SU-DHL-6 (cell line): Measurements from ENCODE around the gene MCF2L2.

Source experiments
- H2AFZ ChIP-seq: fragments of 200-600 bp; sonication (generic); 2 replicates; pipeline ENCODE4 v1.6.1; 2014; ENCODE audit warnings: low read depth, mild to moderate bottlenecking, moderate library complexity, mixed read lengths, antibody characterized with exemption, low read length; ENCODE audit not compliant: severe bottlenecking
- H3F3A ChIP-seq: fragments of 200-600 bp; shearing (Covaris generic); 2 replicates; pipeline ENCODE4 v1.6.0; 2016; ENCODE audit warnings: antibody characterized with exemption, mild to moderate bottlenecking; ENCODE audit not compliant: insufficient read depth
- H3K27ac ChIP-seq: fragments of 200-600 bp; sonication (generic); 2 replicates; pipeline ENCODE4 v1.5.1; 2016; ENCODE audit warnings: low read depth, mild to moderate bottlenecking, low read length, moderate library complexity, mixed read lengths
- H3K27me3 ChIP-seq: fragments of 200-600 bp; sonication (generic), shearing (Covaris generic); 2 replicates; pipeline ENCODE4 v1.6.0; 2014; ENCODE audit warnings: mild to moderate bottlenecking, low read length
- H3K36me3 ChIP-seq: fragments of 200-600 bp; sonication (generic); 2 replicates; pipeline ENCODE4 v1.6.1; 2014; ENCODE audit warnings: mild to moderate bottlenecking, low read length, mixed read lengths
- H3K4me2 ChIP-seq: fragments of 300-600, 200-600 bp; shearing (Covaris generic), sonication (generic); 2 replicates; pipeline ENCODE4 v1.6.0; 2014; ENCODE audit warnings: low read length, low read depth, mild to moderate bottlenecking; ENCODE audit not compliant: poor library complexity, severe bottlenecking
- H3K4me3 ChIP-seq: fragments of 200-600 bp; sonication (generic); 2 replicates; pipeline ENCODE4 v1.5.1; 2014; ENCODE audit warnings: antibody characterized with exemption, low read length, mild to moderate bottlenecking, mixed read lengths; ENCODE audit not compliant: insufficient read depth, poor library complexity, severe bottlenecking
- H3K79me2 ChIP-seq: fragments of 200-600 bp; sonication (generic); 2 replicates; pipeline ENCODE4 v1.6.1; 2014; ENCODE audit warnings: mild to moderate bottlenecking, low read length, moderate library complexity; ENCODE audit not compliant: insufficient read depth
- H3K9ac ChIP-seq: fragments of 200-600 bp; sonication (generic); 2 replicates; pipeline ENCODE4 v1.7.0; 2014; ENCODE audit warnings: mild to moderate bottlenecking, low read length
- H3K9me2 ChIP-seq: fragments of 200-600 bp; sonication (generic); replicated peaks from 2 replicates; pipeline ENCODE4 v1.6.1; 2014; ENCODE audit warnings: low read length; ENCODE audit not compliant: insufficient read depth
- H3K9me3 ChIP-seq: fragments of 200-600 bp; sonication (generic); 2 replicates; pipeline ENCODE4 v1.6.1; 2014; ENCODE audit warnings: low read length, mixed read lengths; ENCODE audit not compliant: insufficient read depth
- H4K20me1 ChIP-seq: fragments of 200-600 bp; sonication (generic); 2 replicates; pipeline ENCODE4 v1.6.1; 2014; ENCODE audit warnings: low read depth, mild to moderate bottlenecking, antibody characterized with exemption, low read length, moderate library complexity, mixed read lengths
- CTCF ChIP-seq: fragments of 200-600 bp; sonication (generic); IDR thresholded peaks from one replicate; pipeline ENCODE4 v1.5.1; 2017; ENCODE audit warnings: antibody characterized with exemption, mild to moderate bottlenecking, low read length, moderate library complexity; ENCODE audit not compliant: insufficient read depth, poor library complexity, severe bottlenecking
- EZH2phosphoT487 ChIP-seq: fragments of 200-600 bp; sonication (generic), shearing (Covaris generic); conservative IDR thresholded peaks from 2 replicates; pipeline ENCODE4 v1.6.1; 2018; ENCODE audit warnings: mild to moderate bottlenecking, antibody characterized with exemption, low read length, moderate library complexity, mixed read lengths

The MCF2L2 gene

DNA sequence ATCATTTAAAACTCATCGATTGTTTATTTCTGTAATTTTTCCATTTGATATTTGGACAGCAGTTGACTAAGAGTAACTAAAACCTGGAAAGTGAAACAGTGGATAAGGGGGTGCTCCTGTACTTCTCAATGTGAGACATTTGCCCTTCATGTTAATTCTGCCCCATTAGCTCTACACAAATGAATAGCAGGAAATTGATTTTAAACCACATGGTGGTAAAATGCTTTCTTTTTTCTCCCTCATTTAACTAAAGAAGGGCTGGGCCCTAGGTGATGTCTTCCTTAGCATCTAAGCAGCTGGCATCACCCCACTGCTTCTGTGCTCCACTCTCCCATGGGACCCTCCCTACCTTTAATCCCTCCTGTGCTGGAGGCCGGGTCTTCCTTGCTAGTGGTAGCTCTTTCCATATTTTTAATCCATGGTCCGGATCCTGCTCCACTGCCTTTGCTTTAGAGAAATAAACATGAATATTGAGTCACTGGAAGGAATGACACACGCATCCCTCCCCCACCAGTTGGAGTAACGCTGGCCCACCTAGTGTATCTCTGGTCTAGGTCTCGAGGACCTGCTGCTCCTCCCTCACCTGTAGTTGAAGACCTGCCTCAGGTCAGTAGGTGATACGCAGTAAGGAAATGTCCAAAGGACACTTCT lies 235.6 kb downstream of the MCF2L2 start:
- Histone ChIP-seq H3K4me2 (no peak overlapping the region), H3K36me3 (no peaks in the 10 kb centered on the region), H4K20me1 (no peaks in the 10 kb centered on the region)

DNA sequence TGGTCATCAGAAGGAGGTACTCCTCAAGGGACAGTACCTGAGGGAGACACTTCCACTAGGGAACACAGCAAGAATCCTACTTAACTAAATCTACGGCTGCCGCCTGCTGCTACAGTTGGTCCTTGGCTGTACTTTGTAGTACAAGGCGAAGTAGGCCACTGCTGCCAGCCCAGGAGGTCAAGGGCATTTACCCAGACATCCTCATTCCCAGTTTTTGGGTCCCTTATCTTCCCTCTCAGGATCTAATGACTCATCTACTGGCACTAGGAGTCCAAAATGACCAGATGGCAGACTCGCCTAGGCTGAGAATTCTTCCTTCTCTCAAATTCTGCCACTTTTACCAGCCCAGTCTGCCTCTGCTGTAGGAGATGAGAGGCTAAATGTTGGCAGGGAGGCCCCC lies 238.8 kb downstream of the MCF2L2 start:
- TF ChIP-seq EZH2phosphoT487 (no peak), CTCF (no peak)
- Histone ChIP-seq H3K4me3 (no peak overlapping the region), H3K9ac (no peak overlapping the region), H3K27ac (no peak overlapping the region), H3K4me2 (no peak overlapping the region), H2AFZ (no peak overlapping the region), H3F3A (no peaks in the 10 kb centered on the region), H3K36me3 (no peaks in the 10 kb centered on the region), H3K27me3 (no peaks in the 10 kb centered on the region), H4K20me1 (no peaks in the 10 kb centered on the region), H3K9me2 (no peaks in the 10 kb centered on the region), H3K9me3 (no peaks in the 10 kb centered on the region), H3K79me2 (no peaks in the 10 kb centered on the region)

More for the DNA sequence above, 235.6 kb downstream of the MCF2L2 start:
- TF ChIP-seq EZH2phosphoT487 (no peak), CTCF (no peak)
- no peaks in the 10 kb centered on the region for H3K27me3 ChIP-seq
- H3K79me2 ChIP-seq = no peaks in the 10 kb centered on the region
- no peak overlapping the region for H3K27ac ChIP-seq
- H3K9ac ChIP-seq = no peak overlapping the region
- H3K9me3 ChIP-seq = no peaks in the 10 kb centered on the region
- H3F3A ChIP-seq = no peaks in the 10 kb centered on the region
- H3K9me2 ChIP-seq = no peaks in the 10 kb centered on the region
- H3K4me3 ChIP-seq = no peak overlapping the region
- H2AFZ ChIP-seq = no peak overlapping the region

DNA sequence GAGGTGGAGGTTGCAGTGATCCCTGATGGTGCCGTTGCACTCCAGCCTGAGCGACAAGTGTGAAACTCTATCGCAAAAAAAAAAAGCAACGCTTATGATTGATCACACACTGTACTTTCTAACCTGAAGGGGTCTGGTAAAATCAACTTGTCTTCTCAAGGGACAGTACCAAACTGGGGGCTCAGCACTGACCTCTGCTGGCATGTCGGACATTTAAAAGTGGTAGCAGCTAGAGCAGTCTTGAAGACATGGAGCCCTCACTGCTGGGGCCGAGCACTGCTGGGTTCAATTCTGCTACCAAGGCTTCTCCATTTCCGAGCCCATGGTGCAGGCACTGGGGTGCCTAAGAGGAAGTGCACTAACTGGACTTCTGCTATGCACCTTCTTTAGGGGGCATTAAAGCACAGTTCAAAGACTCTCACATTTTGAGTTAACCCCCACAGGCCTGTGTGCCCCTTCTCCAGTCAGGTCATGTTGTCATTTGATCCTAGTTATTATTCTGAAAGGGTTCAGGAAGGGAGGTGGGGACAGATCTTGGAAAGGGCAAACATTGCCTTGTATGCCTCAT lies 239.4 kb downstream of the MCF2L2 start:
- Histone ChIP-seq H3K9me2 (no peaks in the 10 kb centered on the region), H3K36me3 (no peaks in the 10 kb centered on the region), H3K9me3 (no peaks in the 10 kb centered on the region), H4K20me1 (no peaks in the 10 kb centered on the region), H3F3A (no peaks in the 10 kb centered on the region), H3K9ac (no peak overlapping the region), H3K4me3 (no peak overlapping the region), H3K27me3 (no peaks in the 10 kb centered on the region), H3K4me2 (no peak overlapping the region), H3K27ac (no peak overlapping the region), H3K79me2 (no peaks in the 10 kb centered on the region), H2AFZ (no peak overlapping the region)
- TF ChIP-seq CTCF (peak; percentile 38), EZH2phosphoT487 (no peak)
